IMR-90 (cell line): ENCODE measurements around the gene RALGPS1. TPM values are rescaled to one million over a fixed set of nuclear protein-coding genes. Genes with fewer than 3 reads are reported as not detected.

ENCODE experiments used
- ATAC-seq: fragments of 200-7000 bp; cut with Tn5 transposase; 2 replicates; pipeline ENCODE4 v1.9.1; 2020; ENCODE audit warnings: low read depth, mild to moderate bottlenecking, moderate library complexity
- BruUV-seq: library from RNA; stranded (reverse); fragments of 400-500 nt; replicated peaks from 2 replicates; lab custom pipeline; 2021; lab: Mats Ljungman, UMichigan
- CTCF ChIA-PET: fragments of 300-600 bp; formaldehyde crosslinking; extraction: SDS; loops from one replicate; lab custom pipeline; 2021; ENCODE audit warnings: antibody characterized with exemption; lab: Yijun Ruan, JAX
- POLR2A ChIA-PET: fragments of 300-600 bp; sonication (Branson Sonifier 250); formaldehyde crosslinking; loops from one replicate; lab custom pipeline; 2022; ENCODE audit warnings: antibody characterized with exemption; ENCODE audit not compliant: unreplicated experiment; lab: Charles Lee
- DNase-seq: peaks from one replicate; pipeline ENCODE4 v3.0.0; 2013
- H2AFZ ChIP-seq: replicated peaks from 2 replicates; pipeline ENCODE3; 2013; ENCODE audit warnings: low read length, mild to moderate bottlenecking; ENCODE audit not compliant: poor library complexity
- H2AK5ac ChIP-seq: 2 replicates; pipeline ENCODE4 v1.6.1; 2013; ENCODE audit warnings: low read depth, low read length, inconsistent platforms
- H2AK9ac ChIP-seq: replicated peaks from 2 replicates; pipeline ENCODE3; 2013; ENCODE audit warnings: mild to moderate bottlenecking, low read depth, low read length, moderate library complexity; ENCODE audit not compliant: poor library complexity
- H2BK120ac ChIP-seq: 2 replicates; pipeline ENCODE4 v1.6.1; 2013; ENCODE audit warnings: low read depth, low read length, inconsistent platforms
- H2BK15ac ChIP-seq: 3 replicates; pipeline ENCODE4 v1.6.1; 2013; ENCODE audit warnings: low read depth, low read length, inconsistent platforms
- H2BK20ac ChIP-seq: 2 replicates; pipeline ENCODE4 v1.6.1; 2013; ENCODE audit warnings: low read depth, mild to moderate bottlenecking, inconsistent platforms, low read length, moderate library complexity
- H2BK5ac ChIP-seq: 2 replicates; pipeline ENCODE4 v1.6.1; 2013; ENCODE audit warnings: mild to moderate bottlenecking, low read depth, low read length, inconsistent platforms; ENCODE audit not compliant: poor library complexity, severe bottlenecking
- H3K14ac ChIP-seq: replicated peaks from 2 replicates; pipeline ENCODE4 v1.6.1; 2013; ENCODE audit warnings: low read depth, low read length, inconsistent platforms
- H3K18ac ChIP-seq: 2 replicates; pipeline ENCODE4 v1.6.1; 2013; ENCODE audit warnings: low read depth, low read length, control low read depth
- H3K23ac ChIP-seq: 2 replicates; pipeline ENCODE4 v1.6.1; 2013; ENCODE audit warnings: low read depth, low read length, inconsistent platforms
- H3K27ac ChIP-seq: 2 replicates; pipeline ENCODE4 v1.5.1; 2013; ENCODE audit warnings: mild to moderate bottlenecking, control low read depth, low read length; ENCODE audit not compliant: insufficient read depth
- H3K27me3 ChIP-seq: 2 replicates; pipeline ENCODE4 v1.6.1; 2013; ENCODE audit warnings: low read length; ENCODE audit not compliant: control insufficient read depth, insufficient read depth
- H3K36me3 ChIP-seq: 2 replicates; pipeline ENCODE4 v1.6.1; 2013; ENCODE audit warnings: low read length, mixed read lengths; ENCODE audit not compliant: control insufficient read depth, insufficient read depth
- H3K4ac ChIP-seq: 2 replicates; pipeline ENCODE4 v1.6.1; 2013; ENCODE audit warnings: low read depth, low read length, inconsistent platforms
- H3K4me1 ChIP-seq: 2 replicates; pipeline ENCODE4 v1.6.1; 2013; ENCODE audit warnings: low read length, mixed read lengths; ENCODE audit not compliant: control insufficient read depth, insufficient read depth
- H3K4me2 ChIP-seq: 2 replicates; pipeline ENCODE4 v1.6.1; 2013; ENCODE audit warnings: low read depth, mild to moderate bottlenecking, control low read depth, low read length, moderate library complexity
- H3K4me3 ChIP-seq: 2 replicates; pipeline ENCODE4 v1.5.1; 2013; ENCODE audit warnings: low read depth, mild to moderate bottlenecking, control low read depth, low read length, moderate library complexity; ENCODE audit not compliant: insufficient read depth
- H3K56ac ChIP-seq: 2 replicates; pipeline ENCODE4 v1.6.1; 2013; ENCODE audit warnings: low read length, inconsistent platforms; ENCODE audit not compliant: insufficient read depth; ENCODE audit errors: extremely low read depth
- H3K79me1 ChIP-seq, 2 experiments: 2 replicates each; pipeline ENCODE4 v1.6.1; 2013; ENCODE audit warnings: low read length in 2 of 2, inconsistent platforms in 1 of 2, low read depth in 1 of 2
- H3K9ac ChIP-seq: 2 replicates; pipeline ENCODE4 v1.6.1; 2013; ENCODE audit warnings: low read depth, low read length, control low read depth
- H3K9me1 ChIP-seq: 2 replicates; pipeline ENCODE4 v1.6.1; 2013; ENCODE audit warnings: low read length, inconsistent platforms; ENCODE audit not compliant: insufficient read depth
- H3K9me3 ChIP-seq: 2 replicates; pipeline ENCODE4 v1.6.1; 2013; ENCODE audit warnings: low read length; ENCODE audit not compliant: control insufficient read depth, insufficient read depth
- H4K20me1 ChIP-seq: 2 replicates; pipeline ENCODE4 v1.6.1; 2013; ENCODE audit warnings: low read length, inconsistent platforms; ENCODE audit not compliant: insufficient read depth
- H4K5ac ChIP-seq: 2 replicates; pipeline ENCODE4 v1.6.1; 2013; ENCODE audit warnings: mild to moderate bottlenecking, low read depth, low read length, control low read depth
- H4K8ac ChIP-seq, 2 experiments: 2 replicates each; pipeline ENCODE4 v1.6.1; 2013; ENCODE audit warnings: low read depth in 2 of 2, low read length in 2 of 2, control low read depth in 1 of 2, inconsistent platforms in 1 of 2
- H4K91ac ChIP-seq: 2 replicates; pipeline ENCODE4 v1.6.1; 2013; ENCODE audit warnings: low read depth, low read length, inconsistent platforms; ENCODE audit not compliant: insufficient read depth
- BHLHE40 ChIP-seq: fragments of 150-350 bp; IDR thresholded peaks from 2 replicates; pipeline ENCODE4 v1.6.1; 2016; ENCODE audit warnings: mild to moderate bottlenecking, low read depth, low read length
- CEBPB ChIP-seq: IDR thresholded peaks from 2 replicates; pipeline ENCODE4 v1.6.1; 2012; ENCODE audit warnings: low read depth, low read length, improper control_type of control experiment
- CHD1 ChIP-seq: IDR thresholded peaks from 2 replicates; pipeline ENCODE4 v1.6.1; 2012; ENCODE audit warnings: low read depth, low read length, improper control_type of control experiment
- CTCF ChIP-seq: conservative IDR thresholded peaks from 2 replicates; pipeline ENCODE4 v1.5.1; 2012; ENCODE audit warnings: mild to moderate bottlenecking, low read depth, low read length, improper control_type of control experiment
- FOS ChIP-seq: fragments of 150-350 bp; IDR thresholded peaks from 2 replicates; pipeline ENCODE4 v1.6.1; 2016; ENCODE audit warnings: low read depth, low read length
- MAFK ChIP-seq: IDR thresholded peaks from 2 replicates; pipeline ENCODE4 v1.6.1; 2012; ENCODE audit warnings: low read depth, low read length, improper control_type of control experiment
- MXI1 ChIP-seq: IDR thresholded peaks from 2 replicates; pipeline ENCODE4 v1.6.1; 2012; ENCODE audit warnings: low read depth, mild to moderate bottlenecking, low read length, moderate library complexity, borderline replicate concordance
- NFE2L2 ChIP-seq: fragments of 150-350 bp; IDR thresholded peaks from 2 replicates; pipeline ENCODE4 v1.6.1; 2016; ENCODE audit warnings: low read depth, mild to moderate bottlenecking, low read length
- POLR2A ChIP-seq: IDR thresholded peaks from 2 replicates; pipeline ENCODE4 v1.6.1; 2012; ENCODE audit warnings: mild to moderate bottlenecking, low read depth, low read length
- RAD21 ChIP-seq: IDR thresholded peaks from 2 replicates; pipeline ENCODE4 v1.6.1; 2012; ENCODE audit warnings: low read length, improper control_type of control experiment
- RCOR1 ChIP-seq: IDR thresholded peaks from 2 replicates; pipeline ENCODE4 v1.6.1; 2012; ENCODE audit warnings: mild to moderate bottlenecking, low read length, improper control_type of control experiment; ENCODE audit not compliant: insufficient replicate concordance
- RFX5 ChIP-seq: IDR thresholded peaks from 2 replicates; pipeline ENCODE4 v1.8.0; 2012; ENCODE audit warnings: low read depth, mild to moderate bottlenecking, low read length, moderate library complexity
- SMC3 ChIP-seq: fragments of 150-350 bp; IDR thresholded peaks from 2 replicates; pipeline ENCODE4 v1.6.1; 2016; ENCODE audit warnings: low read depth, mild to moderate bottlenecking, antibody characterized with exemption, low read length, moderate library complexity
- WGBS, 2 experiments: methylation state at CpG; one replicate each; pipeline versions ENCODE4 v1.1.5 to v1.1.7; 2013; ENCODE audit warnings: missing lambda C conversion rate in 2 of 2; ENCODE audit not compliant: insufficient read length in 1 of 2; ENCODE audit errors: extremely low coverage in 2 of 2; 5-methylcytosine and 5-hydroxymethylcytosine counted together
- dilution Hi-C: fragments of 300-500 bp; cut with HindIII; formaldehyde crosslinking; loops from one replicate; pipeline ENCODE4 v1.14.3; 2018; ENCODE audit warnings: low sequenced_read_pairs; ENCODE audit not compliant: unreplicated experiment
- in situ Hi-C: fragments of 300-500 bp; cut with MboI; formaldehyde crosslinking; loops from 3 replicates; pipeline ENCODE4 v1.14.3; 2019; ENCODE audit warnings: low sequenced_read_pairs, inconsistent platforms, mixed read lengths
- intact Hi-C: fragments of 100-400 bp; cut with micrococcal nuclease; formaldehyde crosslinking; loops from 2 replicates; pipeline ENCODE4 v1.10.0; 2022
- polyA plus RNA-seq, 3 experiments: library from polyadenylated mRNA; depleted of rRNA; stranded (reverse); fragments of >200 nt; gene quantifications; 2 replicates each; pipeline ENCODE4 v1.2.3, GENCODE V29; 2012; ENCODE audit warnings: low replicate concordance in 1 of 3
- total RNA-seq: library from RNA; depleted of rRNA; stranded (reverse); fragments of >200 nt; gene quantifications from 2 replicates; pipeline ENCODE4 v1.2.3, GENCODE V29; 2012
- TF ChIP-seq, protein P1 (sequence below): fragments of 150-350 bp; IDR thresholded peaks from 2 replicates; pipeline ENCODE4 v1.6.1; 2016; ENCODE audit warnings: low read depth, mild to moderate bottlenecking, low read length, moderate library complexity, borderline replicate concordance

Gene RALGPS1
- total and polyA plus RNA-seq, 2 of the 4 experiments (the other 2 are of a cell fraction): 0.90 to 2.8 TPM

DNA sequence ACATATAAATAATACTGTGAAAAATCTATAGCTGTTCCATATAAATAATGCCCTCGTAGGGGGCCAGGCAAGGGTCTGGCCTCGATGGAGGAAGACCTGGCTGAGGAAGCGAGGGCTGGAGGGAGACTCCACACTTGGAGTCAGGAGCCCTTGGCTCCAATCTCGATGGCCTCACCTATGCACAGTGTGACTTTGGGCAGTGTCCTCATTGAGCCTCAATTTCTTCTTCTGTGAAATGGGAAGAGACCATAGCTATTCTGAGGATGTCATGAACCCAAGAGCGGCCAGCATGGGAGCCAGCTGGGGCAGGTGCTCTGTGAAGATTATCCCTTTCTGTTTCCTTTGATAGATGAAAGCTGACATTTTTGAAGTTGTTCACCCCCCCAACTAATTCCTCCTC is 183.1 kb downstream of the RALGPS1 start:
- TF ChIP-seq BHLHE40 (no peak), RCOR1 (no peak), CTCF (no peak), POLR2A (no peak), RAD21 (no peak), MXI1 (no peak), CHD1 (no peak), MAFK (no peak), RFX5 (no peak), FOS (no peak), SMC3 (no peak), NFE2L2 (no peak), CEBPB (no peak)
- TF ChIP-seq, protein P1, sequence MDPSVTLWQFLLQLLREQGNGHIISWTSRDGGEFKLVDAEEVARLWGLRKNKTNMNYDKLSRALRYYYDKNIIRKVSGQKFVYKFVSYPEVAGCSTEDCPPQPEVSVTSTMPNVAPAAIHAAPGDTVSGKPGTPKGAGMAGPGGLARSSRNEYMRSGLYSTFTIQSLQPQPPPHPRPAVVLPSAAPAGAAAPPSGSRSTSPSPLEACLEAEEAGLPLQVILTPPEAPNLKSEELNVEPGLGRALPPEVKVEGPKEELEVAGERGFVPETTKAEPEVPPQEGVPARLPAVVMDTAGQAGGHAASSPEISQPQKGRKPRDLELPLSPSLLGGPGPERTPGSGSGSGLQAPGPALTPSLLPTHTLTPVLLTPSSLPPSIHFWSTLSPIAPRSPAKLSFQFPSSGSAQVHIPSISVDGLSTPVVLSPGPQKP: no peak
- Histone ChIP-seq H3K23ac (no peak overlapping the region), H3K27ac (no peak overlapping the region), H2BK5ac (no peak overlapping the region), H3K9me3 (no peaks in the 10 kb centered on the region), H2AFZ (no peak overlapping the region), H3K4me2 (no peak overlapping the region), H3K4ac (no peak overlapping the region), H3K4me1 (peaks cover 11% of the 10 kb centered on the region), H4K8ac (no peak overlapping the region), H4K91ac (no peak overlapping the region), H3K18ac (no peak overlapping the region), H2AK5ac (no peak overlapping the region), H2BK20ac (no peak overlapping the region), H3K36me3 (peaks cover 61% of the 10 kb centered on the region; the same call in 1 of the 2 replicates), H4K20me1 (peaks cover 9% of the 10 kb centered on the region; the same call in 1 of the 2 replicates), H3K79me1 (peaks cover 0 to 10% of the 10 kb centered on the region in 2 experiments; a peak in 2 of 4 replicates), H3K9me1 (peaks cover 11% of the 10 kb centered on the region), H2BK120ac (no peak overlapping the region), H3K9ac (no peak overlapping the region), H3K27me3 (no peaks in the 10 kb centered on the region), H4K5ac (no peak overlapping the region), H3K56ac (no peak overlapping the region), H2BK15ac (no peak overlapping the region), H3K4me3 (no peak overlapping the region), H2AK9ac (no peak overlapping the region), H3K14ac (no peak overlapping the region)
- ChIA-PET POLR2A (interaction anchor here (0.5 kb wide), 1 partner anchor 54 kb away, joined by 4 read pairs; no protein-coding TSS in a partner anchor), CTCF (interaction anchor here (0.9 kb wide), 1 partner anchor 132 kb away, joined by 3 read pairs; no protein-coding TSS in a partner anchor)
- WGBS, 2 experiments: 100% methylated on average over 1 of the region's 5 CpGs; no CpG with 5 or more reads in 1 of the 2 experiments
- intact Hi-C loops (no loop called here), dilution Hi-C loops (no loop called here), in situ Hi-C loops (no loop called here)
- no peak for ATAC-seq
- no TSS peak for BruUV-seq
- DNase-seq: no peak
